ENCODE data around the gene HGS. TPM values are rescaled to one million over a fixed set of nuclear protein-coding genes. Genes with fewer than 3 reads are reported as not detected.

HGS gene
- total RNA-seq, 1 donor from 2014 or later: 134 TPM

DNA sequence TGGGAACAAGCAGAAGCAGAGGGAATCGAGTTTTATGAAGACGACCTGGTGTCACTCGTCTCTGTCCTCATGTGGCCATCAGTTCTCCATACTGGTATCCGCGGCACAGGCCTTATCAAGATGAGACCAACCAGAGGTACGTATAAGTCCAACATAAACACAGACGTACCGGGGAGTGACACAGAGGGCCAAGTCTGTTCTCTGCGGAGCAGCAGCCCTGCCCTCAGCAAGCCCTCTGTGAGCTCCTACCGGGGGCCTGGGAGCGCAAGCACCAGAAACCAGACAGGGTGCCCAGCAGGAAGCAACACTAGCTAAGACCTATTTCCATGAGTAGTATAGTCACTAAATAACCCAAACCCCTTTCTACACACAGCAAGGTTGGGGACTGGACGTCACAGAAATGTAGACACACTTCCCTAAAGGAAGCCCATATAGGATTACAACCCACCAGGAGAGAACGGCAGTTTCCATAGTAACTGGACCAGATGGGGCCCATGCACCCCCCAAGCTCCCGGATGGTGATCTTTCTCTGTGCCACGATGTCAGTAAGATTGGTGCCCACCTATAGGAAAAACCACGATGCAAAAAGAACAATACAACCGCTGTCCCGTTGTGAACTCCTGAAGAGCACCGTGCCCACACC lies 1.1 kb upstream of the HGS start:
- no peak for DNase-seq (ENCODE audit: low spot score)
- Mint-ChIP-seq H3K4me1 (ENCODE audit: low read depth) (peaks cover 26% of the 10 kb centered on the region), H3K9me3 (no peaks in the 10 kb centered on the region), H3K27me3 (ENCODE audit: low read depth) (no peaks in the 10 kb centered on the region), H3K36me3 (ENCODE audit: low read depth) (peaks cover 40% of the 10 kb centered on the region), H3K27ac (peak overlapping the region; percentile 46), H3K4me3 (ENCODE audit: low read depth) (peak overlapping the region; percentile 94)
- intact Hi-C loops (cut with micrococcal nuclease): no loop called here

DNA sequence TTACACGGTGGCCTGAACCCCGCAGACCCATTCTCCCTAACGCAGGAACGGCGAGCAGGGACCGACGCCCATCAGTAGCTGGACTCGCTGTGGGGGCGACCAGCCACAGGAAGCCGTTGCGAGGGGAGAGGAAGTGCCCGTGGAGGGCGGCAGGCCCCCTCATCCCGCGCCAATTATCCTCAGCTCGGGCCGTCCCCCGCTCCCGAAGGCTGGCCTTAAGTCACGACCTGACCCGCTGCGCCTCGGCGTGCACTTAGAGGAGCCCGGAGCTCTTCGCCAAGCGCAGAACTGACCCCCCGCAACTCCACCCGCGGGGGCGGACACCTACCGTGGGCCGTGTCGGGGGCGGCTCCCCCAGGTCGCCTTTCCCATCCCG lies 615 bp upstream of the HGS start:
- peaks cover 43% of the 10 kb centered on the region for H3K36me3 Mint-ChIP-seq (ENCODE audit: low read depth)
- H3K4me1 Mint-ChIP-seq (ENCODE audit: low read depth): peaks cover 26% of the 10 kb centered on the region
- peak overlapping the region; percentile 94 for H3K4me3 Mint-ChIP-seq (ENCODE audit: low read depth)
- DNase-seq (ENCODE audit: low spot score): no peak
- peak overlapping the region; percentile 46 for H3K27ac Mint-ChIP-seq
- no peaks in the 10 kb centered on the region for H3K9me3 Mint-ChIP-seq
- no peaks in the 10 kb centered on the region for H3K27me3 Mint-ChIP-seq (ENCODE audit: low read depth)
- intact Hi-C loops (cut with micrococcal nuclease): no loop called here

DNA sequence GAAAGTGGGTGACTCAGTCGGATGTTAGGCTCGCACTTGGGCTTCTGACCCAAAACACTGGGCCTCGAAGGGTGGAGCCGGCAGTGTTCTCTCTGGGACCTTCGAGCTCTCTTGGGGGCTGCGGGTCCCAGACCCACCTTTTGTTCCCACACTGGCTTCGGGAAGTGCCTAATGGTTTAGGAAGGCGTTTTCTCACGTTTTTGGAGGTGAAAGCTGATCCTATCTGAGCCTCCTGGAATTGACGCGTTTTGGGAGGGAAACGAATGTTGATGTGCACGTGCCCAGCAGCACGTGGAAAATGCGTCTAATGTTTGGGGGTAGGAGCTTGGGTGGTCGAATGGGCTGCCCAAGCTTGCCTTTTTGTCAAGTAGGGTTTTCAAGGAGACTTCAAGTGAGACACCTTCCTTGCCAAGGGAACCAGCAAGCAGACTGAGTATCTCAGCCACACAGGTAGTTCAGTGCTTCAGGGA lies 666 bp downstream of the HGS start:
- no peaks in the 10 kb centered on the region for H3K27me3 Mint-ChIP-seq (ENCODE audit: low read depth)
- H3K27ac Mint-ChIP-seq: peak overlapping the region; percentile 86
- peaks cover 50% of the 10 kb centered on the region for H3K36me3 Mint-ChIP-seq (ENCODE audit: low read depth)
- peak overlapping the region; percentile 91 for H3K4me3 Mint-ChIP-seq (ENCODE audit: low read depth)
- peaks cover 26% of the 10 kb centered on the region for H3K4me1 Mint-ChIP-seq (ENCODE audit: low read depth)
- DNase-seq (ENCODE audit: low spot score): no peak
- intact Hi-C loops (cut with micrococcal nuclease): no loop called here
- H3K9me3 Mint-ChIP-seq: no peaks in the 10 kb centered on the region

DNA sequence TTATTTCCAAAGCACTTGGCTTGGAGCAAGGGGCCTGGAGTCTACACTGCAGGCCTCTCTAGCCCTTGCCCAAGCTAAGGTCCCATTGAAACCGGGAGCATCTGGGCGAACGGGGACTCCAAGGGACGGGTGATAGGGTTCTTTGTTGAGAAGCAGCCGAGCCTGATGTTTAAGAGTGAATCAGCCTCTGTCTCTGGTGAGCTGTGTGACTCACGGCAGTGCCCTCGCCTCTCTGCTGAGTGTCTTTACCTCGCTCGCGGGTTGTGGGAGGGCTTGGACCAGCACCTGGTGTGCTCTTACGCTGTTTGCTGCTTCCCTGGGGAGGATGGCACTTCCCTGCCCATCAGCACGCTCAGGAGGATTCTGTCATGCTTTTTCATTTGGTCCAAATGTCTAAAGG lies 1.3 kb downstream of the HGS start:
- intact Hi-C loops (cut with micrococcal nuclease): no loop called here
- H3K4me3 Mint-ChIP-seq (ENCODE audit: low read depth): peak overlapping the region; percentile 91
- DNase-seq (ENCODE audit: low spot score): no peak
- H3K27ac Mint-ChIP-seq: no peak overlapping the region
- H3K27me3 Mint-ChIP-seq (ENCODE audit: low read depth): no peaks in the 10 kb centered on the region
- peaks cover 57% of the 10 kb centered on the region for H3K36me3 Mint-ChIP-seq (ENCODE audit: low read depth)
- H3K9me3 Mint-ChIP-seq: no peaks in the 10 kb centered on the region
- H3K4me1 Mint-ChIP-seq (ENCODE audit: low read depth): peaks cover 26% of the 10 kb centered on the region

DNA sequence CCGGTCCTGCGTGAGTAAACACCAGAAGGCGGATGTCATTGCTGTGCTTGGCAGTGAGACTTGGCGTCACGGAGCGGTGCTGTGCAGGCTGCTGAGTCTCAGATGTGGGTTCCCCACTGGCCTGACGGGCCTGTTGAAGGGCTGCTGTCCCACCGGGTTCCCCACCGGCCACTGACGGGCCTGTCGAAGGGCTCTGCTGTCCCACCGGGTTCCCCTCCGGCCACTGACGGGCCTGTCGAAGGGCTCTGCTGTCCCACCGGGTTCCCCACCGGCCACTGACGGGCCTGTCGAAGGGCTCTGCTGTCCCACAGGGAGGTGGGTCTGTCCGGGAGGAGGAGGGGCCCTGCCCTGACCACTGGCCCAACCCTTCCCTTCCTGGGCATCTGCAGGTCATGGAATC lies 2.8 kb downstream of the HGS start:
- Mint-ChIP-seq H3K27ac (no peak overlapping the region), H3K9me3 (no peaks in the 10 kb centered on the region), H3K27me3 (ENCODE audit: low read depth) (no peaks in the 10 kb centered on the region), H3K4me1 (ENCODE audit: low read depth) (peaks cover 26% of the 10 kb centered on the region), H3K36me3 (ENCODE audit: low read depth) (peaks cover 65% of the 10 kb centered on the region), H3K4me3 (ENCODE audit: low read depth) (no peak overlapping the region)
- no peak for DNase-seq (ENCODE audit: low spot score)
- intact Hi-C loops (cut with micrococcal nuclease): no loop called here

DNA sequence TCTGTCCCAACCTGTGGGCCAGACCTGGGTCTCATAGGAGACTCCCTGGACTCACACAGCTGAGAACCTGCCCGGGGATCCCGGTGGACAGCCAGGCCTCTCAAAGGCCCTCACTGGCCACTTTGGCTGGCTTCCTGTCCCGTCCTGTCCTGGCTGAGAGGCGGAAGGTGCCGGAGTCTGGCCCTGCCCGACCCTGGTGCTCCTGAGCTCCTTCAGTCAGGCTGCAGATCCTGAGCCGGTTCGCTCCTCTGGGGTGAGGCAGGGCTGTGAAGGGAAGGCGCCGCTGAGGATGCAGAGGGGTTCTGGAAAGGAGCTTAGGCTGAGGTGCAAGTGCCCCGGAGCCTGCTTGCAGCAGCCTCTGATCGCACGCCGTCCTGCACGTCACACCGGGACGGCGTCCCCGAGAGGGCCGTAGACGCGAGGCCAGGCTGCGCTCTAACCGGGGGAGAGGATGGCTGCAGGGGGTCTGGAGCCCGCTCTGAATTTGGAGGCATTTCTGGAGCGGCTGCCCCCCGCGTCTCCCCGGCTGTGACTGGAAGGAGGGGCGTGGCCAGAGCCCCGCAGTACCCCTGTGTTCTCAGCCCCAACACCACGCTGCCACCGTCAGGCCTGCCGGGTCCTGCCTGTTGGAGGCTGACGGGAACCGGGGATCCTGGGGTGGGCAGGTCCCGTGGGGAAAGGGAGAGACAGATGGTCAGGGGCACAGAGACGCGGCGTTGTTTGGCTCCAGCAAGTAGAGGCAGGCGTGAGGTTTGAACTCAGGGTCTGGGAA lies 4.1 kb downstream of the HGS start:
- H3K36me3 Mint-ChIP-seq (ENCODE audit: low read depth): peaks cover 70% of the 10 kb centered on the region
- H3K9me3 Mint-ChIP-seq: no peaks in the 10 kb centered on the region
- no peak overlapping the region for H3K27ac Mint-ChIP-seq
- peaks cover 17% of the 10 kb centered on the region for H3K4me1 Mint-ChIP-seq (ENCODE audit: low read depth)
- DNase-seq (ENCODE audit: low spot score): no peak
- H3K4me3 Mint-ChIP-seq (ENCODE audit: low read depth): no peak overlapping the region
- no peaks in the 10 kb centered on the region for H3K27me3 Mint-ChIP-seq (ENCODE audit: low read depth)
- intact Hi-C loops (cut with micrococcal nuclease): no loop called here

DNA sequence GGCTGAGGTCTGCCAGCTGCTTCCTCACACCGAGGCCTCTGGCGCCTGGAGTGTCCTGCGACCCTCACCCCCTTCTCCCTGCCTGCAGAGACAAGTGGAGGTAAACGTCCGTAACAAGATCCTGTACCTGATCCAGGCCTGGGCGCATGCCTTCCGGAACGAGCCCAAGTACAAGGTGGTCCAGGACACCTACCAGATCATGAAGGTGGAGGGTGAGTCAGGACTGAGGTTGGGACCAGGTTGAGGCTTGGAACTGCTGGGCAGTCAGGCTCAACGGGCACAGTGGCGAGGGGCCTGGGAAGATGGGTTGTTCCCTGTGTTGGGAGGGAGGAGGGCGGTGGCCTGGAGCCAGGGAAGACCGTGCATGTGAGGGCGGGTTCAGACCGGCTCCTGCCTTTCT lies 4.8 kb downstream of the HGS start:
- Mint-ChIP-seq H3K27ac (no peak overlapping the region), H3K4me3 (ENCODE audit: low read depth) (no peak overlapping the region), H3K27me3 (ENCODE audit: low read depth) (no peaks in the 10 kb centered on the region), H3K9me3 (no peaks in the 10 kb centered on the region), H3K4me1 (ENCODE audit: low read depth) (peaks cover 16% of the 10 kb centered on the region), H3K36me3 (ENCODE audit: low read depth) (peaks cover 69% of the 10 kb centered on the region)
- DNase-seq (ENCODE audit: low spot score): no peak
- intact Hi-C loops (cut with micrococcal nuclease): no loop called here

DNA sequence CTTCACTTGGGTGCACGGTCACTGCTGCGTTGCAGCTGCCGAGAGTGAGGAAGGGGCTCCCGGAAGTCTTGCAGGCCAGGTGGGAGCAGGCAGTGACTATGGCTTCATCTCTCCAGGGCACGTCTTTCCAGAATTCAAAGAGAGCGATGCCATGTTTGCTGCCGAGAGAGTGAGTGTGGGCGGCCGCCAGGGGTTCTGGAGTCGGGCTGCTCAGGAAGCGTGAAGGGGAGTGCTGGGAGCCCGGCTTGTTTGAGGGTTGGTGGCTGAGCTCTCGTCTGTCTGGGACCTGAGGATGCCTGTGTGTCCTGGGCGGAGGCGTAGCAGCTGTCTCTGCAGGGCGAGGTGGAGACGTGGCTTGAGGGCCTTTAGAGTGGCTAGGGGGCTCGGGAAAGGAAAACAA lies 6.3 kb downstream of the HGS start:
- H3K4me3 Mint-ChIP-seq (ENCODE audit: low read depth): no peak overlapping the region
- intact Hi-C loops (cut with micrococcal nuclease): no loop called here
- H3K27ac Mint-ChIP-seq: no peak overlapping the region
- no peak for DNase-seq (ENCODE audit: low spot score)
- no peaks in the 10 kb centered on the region for H3K27me3 Mint-ChIP-seq (ENCODE audit: low read depth)
- H3K36me3 Mint-ChIP-seq (ENCODE audit: low read depth): peaks cover 67% of the 10 kb centered on the region
- peaks cover 8% of the 10 kb centered on the region for H3K4me1 Mint-ChIP-seq (ENCODE audit: low read depth)
- no peaks in the 10 kb centered on the region for H3K9me3 Mint-ChIP-seq

DNA sequence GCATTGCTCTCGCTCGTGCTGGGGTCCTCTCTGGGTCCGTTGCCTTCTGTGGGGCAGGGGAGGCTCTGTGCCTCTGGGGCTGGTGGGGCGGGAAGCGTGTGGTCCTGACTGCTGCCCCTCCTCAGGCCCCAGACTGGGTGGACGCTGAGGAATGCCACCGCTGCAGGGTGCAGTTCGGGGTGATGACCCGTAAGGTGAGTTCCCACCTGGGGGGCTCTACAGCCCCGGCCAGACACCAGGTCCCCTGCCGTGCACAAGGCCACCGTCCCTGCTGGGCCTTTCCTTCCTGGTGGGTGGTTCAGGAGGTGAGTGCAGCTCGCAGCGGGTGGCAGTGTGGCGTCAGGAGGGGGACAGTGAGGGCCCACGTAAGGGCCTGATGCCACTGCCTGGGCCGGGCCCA lies 6.7 kb downstream of the HGS start:
- Mint-ChIP-seq H3K27me3 (ENCODE audit: low read depth) (no peaks in the 10 kb centered on the region), H3K36me3 (ENCODE audit: low read depth) (peaks cover 62% of the 10 kb centered on the region), H3K4me3 (ENCODE audit: low read depth) (no peak overlapping the region), H3K27ac (no peak overlapping the region), H3K4me1 (ENCODE audit: low read depth) (peaks cover 4% of the 10 kb centered on the region), H3K9me3 (no peaks in the 10 kb centered on the region)
- intact Hi-C loops (cut with micrococcal nuclease): no loop called here
- DNase-seq (ENCODE audit: low spot score): no peak

DNA sequence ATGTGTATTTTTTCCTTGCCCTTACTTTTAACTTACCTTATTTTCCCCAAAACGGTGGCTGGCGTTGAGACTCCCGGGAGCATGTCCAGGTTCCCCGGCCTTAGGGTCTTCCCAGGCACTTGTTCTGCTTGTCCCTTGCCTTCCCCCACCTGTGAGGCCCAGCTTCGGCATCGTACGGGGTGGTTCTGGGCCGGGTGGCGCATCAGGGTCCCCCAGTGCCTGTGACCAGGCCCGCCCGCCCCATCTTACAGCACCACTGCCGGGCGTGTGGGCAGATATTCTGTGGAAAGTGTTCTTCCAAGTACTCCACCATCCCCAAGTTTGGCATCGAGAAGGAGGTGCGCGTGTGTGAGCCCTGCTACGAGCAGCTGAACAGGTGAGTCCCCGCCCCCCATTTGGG lies 7.4 kb downstream of the HGS start:
- intact Hi-C loops (cut with micrococcal nuclease): no loop called here
- Mint-ChIP-seq H3K4me1 (ENCODE audit: low read depth) (peaks cover 2% of the 10 kb centered on the region), H3K27me3 (ENCODE audit: low read depth) (no peaks in the 10 kb centered on the region), H3K4me3 (ENCODE audit: low read depth) (no peak overlapping the region), H3K9me3 (no peaks in the 10 kb centered on the region), H3K36me3 (ENCODE audit: low read depth) (peaks cover 60% of the 10 kb centered on the region), H3K27ac (no peak overlapping the region)
- no peak for DNase-seq (ENCODE audit: low spot score)

DNA sequence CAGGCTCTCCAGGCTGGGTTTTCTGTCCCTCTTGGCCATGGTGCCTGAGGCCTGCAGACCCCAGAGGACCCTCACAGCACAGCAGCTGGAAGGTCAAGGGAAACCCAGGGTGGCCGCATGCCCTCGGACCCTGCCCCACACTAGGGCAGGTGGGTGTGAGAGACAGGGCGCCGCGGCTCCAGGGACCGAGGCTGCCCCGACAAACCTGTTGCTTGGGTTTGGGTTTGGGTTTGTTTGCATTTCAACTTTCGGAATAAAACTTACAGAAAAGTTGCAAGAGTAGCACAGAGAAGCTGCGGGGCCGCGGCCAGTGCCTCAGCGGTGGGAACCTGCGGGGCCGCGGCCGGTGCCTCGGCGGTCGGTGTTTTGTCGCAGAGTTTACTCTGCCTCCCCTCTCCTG lies 7.8 kb downstream of the HGS start:
- no peak overlapping the region for H3K4me3 Mint-ChIP-seq (ENCODE audit: low read depth)
- H3K27ac Mint-ChIP-seq: no peak overlapping the region
- H3K36me3 Mint-ChIP-seq (ENCODE audit: low read depth): peaks cover 57% of the 10 kb centered on the region
- no peaks in the 10 kb centered on the region for H3K4me1 Mint-ChIP-seq (ENCODE audit: low read depth)
- intact Hi-C loops (cut with micrococcal nuclease): no loop called here
- no peaks in the 10 kb centered on the region for H3K9me3 Mint-ChIP-seq
- DNase-seq (ENCODE audit: low spot score): no peak
- H3K27me3 Mint-ChIP-seq (ENCODE audit: low read depth): no peaks in the 10 kb centered on the region

DNA sequence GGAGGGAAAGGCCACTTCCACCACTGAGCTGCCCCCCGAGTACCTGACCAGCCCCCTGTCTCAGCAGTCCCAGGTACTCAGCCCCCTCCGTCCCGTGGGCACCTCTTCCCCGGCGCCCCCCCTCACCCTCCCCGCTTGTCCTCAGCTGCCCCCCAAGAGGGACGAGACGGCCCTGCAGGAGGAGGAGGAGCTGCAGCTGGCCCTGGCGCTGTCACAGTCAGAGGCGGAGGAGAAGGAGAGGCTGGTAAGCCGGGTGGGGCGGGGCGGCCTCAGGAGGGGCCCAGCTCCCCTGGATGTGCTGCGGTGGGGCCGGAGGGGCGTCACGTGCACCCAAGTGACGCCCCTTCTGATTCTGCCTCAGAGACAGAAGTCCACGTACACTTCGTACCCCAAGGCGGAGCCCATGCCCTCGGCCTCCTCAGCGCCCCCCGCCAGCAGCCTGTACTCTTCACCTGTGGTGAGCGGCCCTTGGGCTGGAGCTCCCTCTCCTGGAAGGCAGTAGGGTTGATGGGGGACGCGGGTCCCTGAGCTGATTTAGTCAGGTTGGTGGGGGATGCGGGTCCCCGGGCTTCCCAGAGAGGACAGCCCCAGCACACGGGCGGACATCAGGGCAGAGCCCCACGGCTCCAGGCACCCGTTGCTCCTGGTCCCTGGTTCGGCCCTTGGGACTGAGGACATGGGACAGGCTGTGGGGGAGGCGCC lies 9.8 kb downstream of the HGS start:
- no peaks in the 10 kb centered on the region for H3K27me3 Mint-ChIP-seq (ENCODE audit: low read depth)
- no peak overlapping the region for H3K4me3 Mint-ChIP-seq (ENCODE audit: low read depth)
- H3K27ac Mint-ChIP-seq: no peak overlapping the region
- intact Hi-C loops (cut with micrococcal nuclease): no loop called here
- H3K9me3 Mint-ChIP-seq: no peaks in the 10 kb centered on the region
- peaks cover 62% of the 10 kb centered on the region for H3K36me3 Mint-ChIP-seq (ENCODE audit: low read depth)
- DNase-seq (ENCODE audit: low spot score): no peak
- no peaks in the 10 kb centered on the region for H3K4me1 Mint-ChIP-seq (ENCODE audit: low read depth)

DNA sequence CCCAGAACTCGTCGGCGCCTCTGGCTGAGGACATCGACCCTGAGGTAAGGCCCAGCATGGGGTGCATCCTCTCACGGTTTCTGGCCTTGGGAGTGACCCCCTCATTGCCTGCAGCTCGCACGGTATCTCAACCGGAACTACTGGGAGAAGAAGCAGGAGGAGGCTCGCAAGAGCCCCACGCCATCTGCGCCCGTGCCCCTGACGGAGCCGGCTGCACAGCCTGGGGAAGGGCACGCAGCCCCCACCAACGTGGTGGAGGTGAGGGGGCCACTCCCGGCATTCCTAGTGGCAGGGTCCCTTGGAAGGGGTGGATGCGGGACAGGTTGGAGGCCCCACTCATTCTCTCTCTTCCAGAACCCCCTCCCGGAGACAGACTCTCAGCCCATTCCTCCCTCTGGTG lies 11.0 kb downstream of the HGS start:
- no peaks in the 10 kb centered on the region for H3K27me3 Mint-ChIP-seq (ENCODE audit: low read depth)
- intact Hi-C loops (cut with micrococcal nuclease): no loop called here
- no peaks in the 10 kb centered on the region for H3K4me1 Mint-ChIP-seq (ENCODE audit: low read depth)
- no peak overlapping the region for H3K4me3 Mint-ChIP-seq (ENCODE audit: low read depth)
- DNase-seq (ENCODE audit: low spot score): no peak
- H3K27ac Mint-ChIP-seq: no peak overlapping the region
- H3K36me3 Mint-ChIP-seq (ENCODE audit: low read depth): peaks cover 57% of the 10 kb centered on the region
- no peaks in the 10 kb centered on the region for H3K9me3 Mint-ChIP-seq
